Left ventricle myocardium inferior (tissue), 1 donor: ENCODE data around the gene EFL1. TPM values are rescaled to one million over a fixed set of nuclear protein-coding genes. Genes with fewer than 3 reads are reported as not detected.
A peak's percentile ranks its signal among the peaks of the same experiment; 100 is the strongest.
"Not testable (repeated sequence)": the region's sequence is repeated elsewhere in the genome, so short reads cannot be mapped to it uniquely, and the experiment has no call there.

Experiments used
- DNase-seq: peaks from one replicate; pipeline ENCODE4 v3.0.0-alpha.2; 2020
- H3K27ac ChIP-seq: fragments of 200-600 bp; replicated peaks from 2 replicates; pipeline ENCODE4 v1.8.0; 2021
- H3K27me3 ChIP-seq: fragments of 200-600 bp; 2 replicates; pipeline ENCODE4 v1.8.0; 2021; ENCODE audit warnings: low read depth
- H3K36me3 ChIP-seq: fragments of 200-600 bp; 2 replicates; pipeline ENCODE4 v1.8.0; 2021
- H3K4me1 ChIP-seq: fragments of 200-600 bp; 2 replicates; pipeline ENCODE4 v1.8.0; 2021
- H3K4me3 ChIP-seq: fragments of 200-600 bp; 2 replicates; pipeline ENCODE4 v1.8.0; 2021; ENCODE audit warnings: mild to moderate bottlenecking, moderate library complexity
- H3K9me3 ChIP-seq: fragments of 200-600 bp; replicated peaks from 2 replicates; pipeline ENCODE4 v1.8.0; 2021
- CTCF ChIP-seq: fragments of 200-600 bp; IDR thresholded peaks from 2 replicates; pipeline ENCODE4 v1.8.0; 2021; ENCODE audit warnings: antibody characterized with exemption, mild to moderate bottlenecking, borderline replicate concordance
- intact Hi-C: fragments of 100-400 bp; cut with micrococcal nuclease; formaldehyde crosslinking; loops from one replicate; pipeline ENCODE4 v1.11.0; 2022
- long read RNA-seq: library from polyadenylated mRNA; unstranded; transcript quantifications from one replicate; pipeline ENCODE4 v2.0.0, GENCODE V29; 2021
- total RNA-seq: library from RNA; stranded (reverse); fragmentation: NEBNext Ultra II Directional; extraction: Animal tissue kit (Norgen Biotek cat#: 25700); gene quantifications from one replicate; pipeline ENCODE4 v1.2.1, GENCODE V29; 2021
- donor health status: DM: no; HTN: yes; CAD: no; lungs with severe emphysema.

The EFL1 gene
- 12.9 TPM for total RNA-seq
- long read RNA-seq, transcript EFL1-201 (20 exons, 3,675 nt) = major isoform, 27 of 32 reads
- long read RNA-seq, partial matches to known transcripts = 1 of 32 reads
- long read RNA-seq, other reads (novel, unspliced or antisense) = 4 of 32 reads

GRCh38 chr15:82262422-82263026 is at the start of gene EFL1, which contains the start of gene SAXO2:
EFL1 (minus strand) TSS chr15:82262734; CDS start chr15:82261778, 956 bp downstream.
SAXO2 (plus strand) TSS chr15:82262818; CDS start chr15:82262880, 62 bp downstream.
- no peak for TF ChIP-seq CTCF
- Histone ChIP-seq H3K9me3 (no peaks in the 10 kb centered on the region), H3K27ac (peak within 1 kb of the TSS; percentile 83), H3K4me1 (peaks cover 42% of the 10 kb centered on the region), H3K4me3 (peak within 1 kb of the TSS; percentile 81), H3K27me3 (no peaks in the 10 kb centered on the region), H3K36me3 (peaks cover 18% of the 10 kb centered on the region)
- peak; percentile 92 for DNase-seq
- intact Hi-C loops = no loop called here

- H3K4me1 ChIP-seq, H3K4me3 ChIP-seq, H3K36me3 ChIP-seq, H3K27ac ChIP-seq, intact Hi-C loops, DNase-seq, H3K9me3 ChIP-seq, H3K27me3 ChIP-seq: not testable (repeated sequence)
Measured at GRCh38 chr15:82311321-82311720, 48.8 kb upstream of the EFL1 start.

- Histone ChIP-seq H3K9me3 (peaks cover 9% of the 10 kb centered on the region), H3K4me1 (no peaks in the 10 kb centered on the region), H3K27me3 (no peaks in the 10 kb centered on the region), H3K27ac (no peak overlapping the region), H3K4me3 (no peak overlapping the region), H3K36me3 (no peaks in the 10 kb centered on the region)
- intact Hi-C loops = no loop called here
- no peak for TF ChIP-seq CTCF
- DNase-seq = no peak
Measured at GRCh38 chr15:82309802-82310201, 47.3 kb upstream of the EFL1 start.

- H3K27me3 ChIP-seq = no peaks in the 10 kb centered on the region
- intact Hi-C loops = no loop called here
- no peak for DNase-seq
- TF ChIP-seq CTCF = no peak
- H3K36me3 ChIP-seq = no peaks in the 10 kb centered on the region
- H3K4me1 ChIP-seq = no peaks in the 10 kb centered on the region
- H3K27ac ChIP-seq = no peak overlapping the region
- no peak overlapping the region for H3K4me3 ChIP-seq
- H3K9me3 ChIP-seq = peaks cover 9% of the 10 kb centered on the region
Measured at GRCh38 chr15:82307714-82308081, 45.2 kb upstream of the EFL1 start.

GRCh38 chr15:82306791-82307713 is 44.5 kb upstream of the EFL1 start:
- intact Hi-C loops = no loop called here
- no peaks in the 10 kb centered on the region for H3K36me3 ChIP-seq
- no peaks in the 10 kb centered on the region for H3K4me1 ChIP-seq
- no peak overlapping the region for H3K4me3 ChIP-seq
- no peak for DNase-seq
- H3K27me3 ChIP-seq = no peaks in the 10 kb centered on the region
- no peak for TF ChIP-seq CTCF
- H3K9me3 ChIP-seq = peaks cover 9% of the 10 kb centered on the region
- H3K27ac ChIP-seq = no peak overlapping the region
